GM23248 (cell line): Measurements from ENCODE around the gene LAMA4.

Experiments
- EZH2 ChIP-seq: fragments of 200-600 bp; sonication (generic); IDR thresholded peaks from 2 replicates; pipeline ENCODE4 v1.6.1; 2018; ENCODE audit warnings: antibody characterized with exemption, mild to moderate bottlenecking; ENCODE audit not compliant: insufficient read depth, poor library complexity, severe bottlenecking
- EZH2phosphoT487 ChIP-seq: fragments of 200-600 bp; sonication (generic); IDR thresholded peaks from 2 replicates; pipeline ENCODE4 v1.6.1; 2018; ENCODE audit warnings: antibody characterized with exemption, moderate library complexity, mild to moderate bottlenecking, low read depth; ENCODE audit not compliant: insufficient read depth

DNA sequence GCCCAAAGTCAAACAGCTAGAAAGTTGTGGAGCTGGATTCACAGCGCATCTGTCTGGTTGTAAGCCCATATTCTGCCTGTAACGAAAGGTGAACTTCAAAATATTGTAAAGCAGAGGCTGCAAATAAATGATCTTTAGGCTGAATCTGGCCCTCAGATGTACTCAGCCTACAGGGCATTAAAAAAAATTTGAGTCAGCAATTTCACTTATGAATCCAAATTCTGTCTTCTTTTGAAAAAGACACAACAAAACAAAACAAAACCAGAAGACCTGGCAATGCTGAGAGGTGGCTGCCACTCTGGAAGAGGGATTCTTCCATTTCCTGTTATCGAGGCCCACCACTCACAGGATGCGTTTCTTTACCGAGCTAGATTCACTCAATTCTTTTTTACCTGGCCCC, 7.1 kb downstream of the LAMA4 start:
- TF ChIP-seq EZH2phosphoT487, result no peak
- no peak for TF ChIP-seq EZH2
